HepG2 (cell line): Measurements from ENCODE around the gene MED13. TPM values are rescaled to one million over a fixed set of nuclear protein-coding genes. Genes with fewer than 3 reads are reported as not detected.

Experiments
- ATAC-seq: fragments of 200-7000 bp; cut with Tn5 transposase; 3 replicates; pipeline ENCODE4 v1.9.1; 2020; ENCODE audit warnings: mild to moderate bottlenecking, moderate library complexity
- BruUV-seq: library from RNA; stranded (reverse); fragments of 400-500 nt; replicated peaks from 2 replicates; lab custom pipeline; 2021; lab: Mats Ljungman, UMichigan
- CTCF ChIA-PET: fragments of 300-600 bp; formaldehyde crosslinking; extraction: SDS; loops from one replicate; lab custom pipeline; 2021; ENCODE audit warnings: low total read pairs, inconsistent platforms, low intra/inter-chr PET ratio; lab: Yijun Ruan, JAX
- POLR2A ChIA-PET: fragments of 350-600 bp; sonication (Branson Sonifier 250); formaldehyde crosslinking; loops from one replicate; lab custom pipeline; 2020; ENCODE audit warnings: antibody characterized with exemption, inconsistent platforms; lab: Yijun Ruan, JAX
- DNase-seq: peaks from one replicate; pipeline ENCODE4 v3.0.0-alpha.2; 2015; ENCODE audit warnings: low spot score
- FAIRE-seq: peaks from 3 replicates; lab custom pipeline; 2011; peaks lifted over from hg19 to GRCh38; lab: Jason Lieb, UNC
- H2AFZ ChIP-seq: one replicate; pipeline ENCODE4 v1.6.1; 2011; ENCODE audit warnings: low read length, inconsistent platforms
- H3K27ac ChIP-seq: fragments of 300-600 bp; 3 replicates; pipeline ENCODE4 v1.8.0; 2011; ENCODE audit warnings: mixed run types, mild to moderate bottlenecking, mixed read lengths, low read length, inconsistent platforms; ENCODE audit not compliant: insufficient read depth; ENCODE audit errors: extremely low read length
- H3K27me3 ChIP-seq, 2 experiments: fragments of 200-600 bp in 1 of 2; 2 replicates in 1 of 2; 3 replicates in 1 of 2; pipeline versions ENCODE4 v1.6.0 to v1.8.0; 2011; ENCODE audit warnings: low read length in 2 of 2, mild to moderate bottlenecking in 2 of 2, moderate library complexity in 2 of 2, inconsistent platforms in 1 of 2; ENCODE audit not compliant: insufficient read depth in 2 of 2, control insufficient read depth in 1 of 2
- H3K36me3 ChIP-seq, 2 experiments: fragments of 200-600 bp in 1 of 2; replicated peaks in 1 of 2; 2 replicates in 1 of 2; 3 replicates in 1 of 2; pipeline versions ENCODE4 v1.5.1 to v1.8.0; 2011; ENCODE audit warnings: low read length in 2 of 2, inconsistent platforms in 1 of 2; ENCODE audit not compliant: insufficient read depth in 2 of 2, control insufficient read depth in 1 of 2
- H3K4me1 ChIP-seq: 2 replicates; pipeline ENCODE4 v1.5.1; 2012; ENCODE audit warnings: low read length, inconsistent platforms; ENCODE audit not compliant: insufficient read depth
- H3K4me2 ChIP-seq: 2 replicates; pipeline ENCODE4 v1.6.0; 2011; ENCODE audit warnings: low read depth, low read length, inconsistent platforms
- H3K4me3 ChIP-seq, 3 experiments: fragments of 200-600 bp in 1 of 3; sonication (generic), shearing (Covaris generic) in 1 of 3; replicated peaks in 1 of 3; 2 replicates each; pipeline ENCODE4 v1.5.1; 2011 to 2016; ENCODE audit warnings: low read length in 3 of 3, inconsistent platforms in 2 of 3, low read depth in 2 of 3, mild to moderate bottlenecking in 2 of 3, control low read depth in 1 of 3, mixed read lengths in 1 of 3; ENCODE audit not compliant: insufficient read depth in 1 of 3
- H3K79me2 ChIP-seq: one replicate; pipeline ENCODE4 v1.6.1; 2011; ENCODE audit warnings: low read length, inconsistent platforms; ENCODE audit not compliant: insufficient read depth
- H3K9ac ChIP-seq: 2 replicates; pipeline ENCODE4 v1.6.0; 2011; ENCODE audit warnings: mild to moderate bottlenecking, low read depth, low read length, inconsistent platforms; ENCODE audit not compliant: insufficient read depth
- H3K9me3 ChIP-seq: 2 replicates; pipeline ENCODE4 v1.5.1; 2012; ENCODE audit warnings: mild to moderate bottlenecking, low read length
- H4K20me1 ChIP-seq: 2 replicates; pipeline ENCODE4 v1.6.0; 2011; ENCODE audit warnings: inconsistent platforms, mild to moderate bottlenecking, low read length, moderate library complexity; ENCODE audit not compliant: insufficient read depth
- FOSL2 ChIP-seq: sonication (generic); formaldehyde crosslinking; IDR thresholded peaks from 2 replicates; pipeline ENCODE4 v1.4.0; 2020; ENCODE audit warnings: missing genetic modification reagents
- HDAC1 ChIP-seq: sonication (generic); formaldehyde crosslinking; IDR thresholded peaks from 2 replicates; pipeline ENCODE4 v1.5.1; 2020; ENCODE audit warnings: mild to moderate bottlenecking, missing genetic modification reagents
- RCOR2 ChIP-seq: IDR thresholded peaks from 2 replicates; pipeline ENCODE4 v1.6.1; 2016; ENCODE audit warnings: missing biosample characterization, missing genetic modification reagents
- ZNF12 ChIP-seq: sonication (generic); formaldehyde crosslinking; IDR thresholded peaks from 2 replicates; pipeline ENCODE4 v1.5.0; 2020; ENCODE audit warnings: missing genetic modification reagents
- WGBS: methylation state at CpG from one replicate; pipeline ENCODE4 v1.1.6; 2017; ENCODE audit warnings: low lambda C conversion rate; 5-methylcytosine and 5-hydroxymethylcytosine counted together
- in situ Hi-C: cut with HindIII; loops from 2 replicates; pipeline ENCODE4 v1.10.0; 2017; ENCODE audit warnings: low pct_unique_long_range_greater_than_20kb; ENCODE audit not compliant: extremely low pct_ligation_motif_present
- intact Hi-C: fragments of 100-400 bp; cut with micrococcal nuclease; formaldehyde crosslinking; loops from one replicate; pipeline ENCODE4 v1.10.0; 2022; ENCODE audit not compliant: unreplicated experiment
- polyA plus RNA-seq, 8 experiments: library from polyadenylated mRNA; depleted of rRNA in 3 of 8; stranded (reverse) in 7 of 8; unstranded in 1 of 8; fragments of >200 nt; fragmentation: Illumina TruSeq in 4 of 8; extraction: Trizol in 4 of 8; gene quantifications; 2 replicates each; pipeline versions ENCODE4 v1.2.1 to v1.2.3, GENCODE V29; 2011 to 2016; ENCODE audit warnings: low read depth in 4 of 8, missing spikeins in 1 of 8, mixed read lengths in 1 of 8; ENCODE audit not compliant: insufficient read depth in 1 of 8
- total RNA-seq, 5 experiments: library from RNA; depleted of rRNA; stranded (reverse); fragments of >200 nt; fragmentation: Illumina TruSeq; extraction: Trizol; gene quantifications; 2 replicates each; pipeline ENCODE4 v1.2.3, GENCODE V29; 2016; ENCODE audit warnings: low read depth in 1 of 5
- TF ChIP-seq, protein P1 (sequence below): sonication (generic); formaldehyde crosslinking; IDR thresholded peaks from 2 replicates; pipeline ENCODE4 v1.9.0; 2021; ENCODE audit warnings: missing genetic modification reagents, borderline replicate concordance
- TF ChIP-seq, protein P2 (sequence below): sonication (generic); formaldehyde crosslinking; IDR thresholded peaks from 2 replicates; pipeline ENCODE4 v1.4.0; 2020; ENCODE audit warnings: mild to moderate bottlenecking, missing genetic modification reagents
- TF ChIP-seq, protein P3 (sequence below): IDR thresholded peaks from 2 replicates; pipeline ENCODE4 v1.6.1; 2016; ENCODE audit warnings: missing biosample characterization, missing genetic modification reagents, low read depth

Gene MED13
- total and polyA plus RNA-seq, 2 of the 13 experiments (the other 11 are each of a cell fraction or from before 2014, with no cell fraction given): 27.4 to 69.1 TPM

DNA sequence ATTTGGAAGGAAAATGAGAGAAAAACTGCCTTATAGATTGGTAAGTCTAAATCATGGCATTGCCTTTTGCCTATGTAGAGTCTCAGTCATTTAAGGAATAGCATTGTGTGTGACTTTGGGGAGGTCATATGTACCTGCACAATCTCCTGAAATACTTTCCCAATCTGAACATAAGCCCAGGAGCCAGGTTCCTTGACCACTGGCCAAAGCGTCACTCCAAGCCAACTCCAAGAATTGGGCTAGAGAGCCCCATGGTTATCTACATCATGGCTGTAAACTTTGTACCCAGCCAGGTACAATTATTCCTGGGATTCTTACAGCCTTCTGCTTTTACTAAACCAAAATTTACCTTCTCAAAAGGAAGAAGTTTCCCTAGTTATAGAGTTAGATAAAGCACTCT, 40.8 kb upstream of the MED13 start:
- Histone ChIP-seq H4K20me1 (no peaks in the 10 kb centered on the region), H3K27me3 (no peaks in the 10 kb centered on the region; a peak in 1 of 5 replicates), H3K79me2 (no peaks in the 10 kb centered on the region), H3K36me3 (no peaks in the 10 kb centered on the region), H2AFZ (no peak overlapping the region), H3K4me2 (no peak overlapping the region), H3K9ac (no peak overlapping the region), H3K27ac (no peak overlapping the region), H3K9me3 (no peaks in the 10 kb centered on the region), H3K4me1 (peaks cover 50% of the 10 kb centered on the region), H3K4me3 (no peak overlapping the region)
- intact Hi-C loops: loop anchor here (5.0 kb wide), 1 partner anchor 109 kb away; no protein-coding TSS in a partner anchor
- WGBS: 56% methylated on average over 1 of the region's 1 CpG
- DNase-seq (no peak), ATAC-seq (no peak), FAIRE-seq (no peak)
- CTCF ChIA-PET: no interaction called here
- no TSS peak for BruUV-seq
- TF ChIP-seq, protein P1, sequence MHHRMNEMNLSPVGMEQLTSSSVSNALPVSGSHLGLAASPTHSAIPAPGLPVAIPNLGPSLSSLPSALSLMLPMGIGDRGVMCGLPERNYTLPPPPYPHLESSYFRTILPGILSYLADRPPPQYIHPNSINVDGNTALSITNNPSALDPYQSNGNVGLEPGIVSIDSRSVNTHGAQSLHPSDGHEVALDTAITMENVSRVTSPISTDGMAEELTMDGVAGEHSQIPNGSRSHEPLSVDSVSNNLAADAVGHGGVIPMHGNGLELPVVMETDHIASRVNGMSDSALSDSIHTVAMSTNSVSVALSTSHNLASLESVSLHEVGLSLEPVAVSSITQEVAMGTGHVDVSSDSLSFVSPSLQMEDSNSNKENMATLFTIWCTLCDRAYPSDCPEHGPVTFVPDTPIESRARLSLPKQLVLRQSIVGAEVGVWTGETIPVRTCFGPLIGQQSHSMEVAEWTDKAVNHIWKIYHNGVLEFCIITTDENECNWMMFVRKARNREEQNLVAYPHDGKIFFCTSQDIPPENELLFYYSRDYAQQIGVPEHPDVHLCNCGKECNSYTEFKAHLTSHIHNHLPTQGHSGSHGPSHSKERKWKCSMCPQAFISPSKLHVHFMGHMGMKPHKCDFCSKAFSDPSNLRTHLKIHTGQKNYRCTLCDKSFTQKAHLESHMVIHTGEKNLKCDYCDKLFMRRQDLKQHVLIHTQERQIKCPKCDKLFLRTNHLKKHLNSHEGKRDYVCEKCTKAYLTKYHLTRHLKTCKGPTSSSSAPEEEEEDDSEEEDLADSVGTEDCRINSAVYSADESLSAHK (CRISPR knock-in tag): no peak
- TF ChIP-seq, protein P2, sequence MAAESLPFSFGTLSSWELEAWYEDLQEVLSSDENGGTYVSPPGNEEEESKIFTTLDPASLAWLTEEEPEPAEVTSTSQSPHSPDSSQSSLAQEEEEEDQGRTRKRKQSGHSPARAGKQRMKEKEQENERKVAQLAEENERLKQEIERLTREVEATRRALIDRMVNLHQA: no peak
- TF ChIP-seq HDAC1 (CRISPR knock-in tag) (no peak), RCOR2 (CRISPR knock-in tag) (no peak), FOSL2 (CRISPR knock-in tag) (no peak)
- in situ Hi-C loops: loop anchor here (10.0 kb wide), 1 partner anchor 471 kb away; no protein-coding TSS in a partner anchor
- POLR2A ChIA-PET: no interaction called here

DNA sequence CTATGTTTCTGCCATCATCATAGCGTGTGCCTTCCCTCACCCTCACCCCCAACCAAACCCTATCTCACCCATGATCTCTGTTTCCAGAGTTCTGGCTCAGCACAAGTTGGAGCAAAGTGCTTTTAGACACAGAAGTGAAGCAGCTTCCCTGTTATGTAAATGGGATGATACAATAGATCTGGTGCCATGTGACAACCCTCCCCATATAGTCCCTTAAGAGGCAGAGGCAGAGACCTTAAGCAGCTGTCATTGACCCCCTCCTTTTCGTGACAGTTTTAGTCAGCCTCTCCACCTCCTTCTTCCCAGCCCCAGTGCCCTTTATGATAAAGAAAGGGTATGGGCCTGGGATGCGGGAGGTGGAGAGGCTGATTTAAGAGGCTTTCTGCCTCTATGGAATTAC, 40.3 kb upstream of the MED13 start:
- Histone ChIP-seq H3K9me3 (no peaks in the 10 kb centered on the region), H3K27ac (no peak overlapping the region), H3K4me1 (peaks cover 50% of the 10 kb centered on the region), H3K27me3 (no peaks in the 10 kb centered on the region; a peak in 1 of 5 replicates), H3K4me3 (no peak overlapping the region), H4K20me1 (no peaks in the 10 kb centered on the region), H2AFZ (no peak overlapping the region), H3K4me2 (no peak overlapping the region), H3K79me2 (no peaks in the 10 kb centered on the region), H3K9ac (no peak overlapping the region), H3K36me3 (no peaks in the 10 kb centered on the region)
- in situ Hi-C loops: loop anchor here (10.0 kb wide), 1 partner anchor 471 kb away; no protein-coding TSS in a partner anchor
- TF ChIP-seq, protein P3, sequence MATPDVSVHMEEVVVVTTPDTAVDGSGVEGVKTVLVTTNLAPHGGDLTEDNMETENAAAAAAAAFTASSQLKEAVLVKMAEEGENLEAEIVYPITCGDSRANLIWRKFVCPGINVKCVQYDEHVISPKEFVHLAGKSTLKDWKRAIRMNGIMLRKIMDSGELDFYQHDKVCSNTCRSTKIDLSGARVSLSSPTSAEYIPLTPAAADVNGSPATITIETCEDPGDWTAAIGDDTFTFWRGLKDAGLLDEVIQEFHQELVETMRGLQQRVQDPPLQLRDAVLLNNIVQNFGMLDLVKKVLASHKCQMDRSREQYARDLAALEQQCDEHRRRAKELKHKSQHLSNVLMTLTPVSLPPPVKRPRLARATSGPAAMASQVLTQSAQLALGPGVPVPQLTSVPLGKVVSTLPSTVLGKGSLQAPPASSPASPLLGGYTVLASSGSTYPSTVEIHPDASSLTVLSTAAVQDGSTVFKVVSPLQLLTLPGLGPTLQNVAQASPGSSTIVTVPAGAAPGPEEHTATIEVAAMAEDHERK: no peak
- no peak for TF ChIP-seq ZNF12
- ChIA-PET POLR2A (interaction anchor here (0.8 kb wide), 1 partner anchor 39 kb away, joined by 3 read pairs; no protein-coding TSS in a partner anchor), CTCF (no interaction called here)
- FAIRE-seq: no peak
- intact Hi-C loops: loop anchor here (5.0 kb wide), 1 partner anchor 108 kb away; no protein-coding TSS in a partner anchor
- no peak for ATAC-seq
- no TSS peak for BruUV-seq
- no peak for DNase-seq
- 49% methylated on average over 3 of the region's 3 CpGs for WGBS
